ENCODE data around the gene MON2. TPM values are rescaled to one million over a fixed set of nuclear protein-coding genes. Genes with fewer than 3 reads are reported as not detected.

The MON2 gene
- total RNA-seq, 1 donor from 2014 or later: 15.9 TPM

GRCh38 chr12:62520361-62520760 lies 53.7 kb downstream of the MON2 start:
- DNase-seq (ENCODE audit: low read depth): no peak
- TF ChIP-seq, protein P1, sequence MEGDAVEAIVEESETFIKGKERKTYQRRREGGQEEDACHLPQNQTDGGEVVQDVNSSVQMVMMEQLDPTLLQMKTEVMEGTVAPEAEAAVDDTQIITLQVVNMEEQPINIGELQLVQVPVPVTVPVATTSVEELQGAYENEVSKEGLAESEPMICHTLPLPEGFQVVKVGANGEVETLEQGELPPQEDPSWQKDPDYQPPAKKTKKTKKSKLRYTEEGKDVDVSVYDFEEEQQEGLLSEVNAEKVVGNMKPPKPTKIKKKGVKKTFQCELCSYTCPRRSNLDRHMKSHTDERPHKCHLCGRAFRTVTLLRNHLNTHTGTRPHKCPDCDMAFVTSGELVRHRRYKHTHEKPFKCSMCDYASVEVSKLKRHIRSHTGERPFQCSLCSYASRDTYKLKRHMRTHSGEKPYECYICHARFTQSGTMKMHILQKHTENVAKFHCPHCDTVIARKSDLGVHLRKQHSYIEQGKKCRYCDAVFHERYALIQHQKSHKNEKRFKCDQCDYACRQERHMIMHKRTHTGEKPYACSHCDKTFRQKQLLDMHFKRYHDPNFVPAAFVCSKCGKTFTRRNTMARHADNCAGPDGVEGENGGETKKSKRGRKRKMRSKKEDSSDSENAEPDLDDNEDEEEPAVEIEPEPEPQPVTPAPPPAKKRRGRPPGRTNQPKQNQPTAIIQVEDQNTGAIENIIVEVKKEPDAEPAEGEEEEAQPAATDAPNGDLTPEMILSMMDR (conservative IDR thresholded peaks at IDR 0.05; ENCODE audit: low read depth, low read length): no peak

GRCh38 chr12:62522984-62523383 lies 56.4 kb downstream of the MON2 start:
- H3K4me3 ChIP-seq (ENCODE audit: low read depth, low read length): no peak overlapping the region
- TF ChIP-seq, protein P1 (conservative IDR thresholded peaks at IDR 0.05; ENCODE audit: low read depth, low read length): peak; percentile 47
- no peak for DNase-seq (ENCODE audit: low read depth)

More at GRCh38 chr12:62520361-62520760, 53.7 kb downstream of the MON2 start:
- H3K4me3 ChIP-seq (ENCODE audit: low read depth, low read length): no peak overlapping the region

GRCh38 chr12:62523619-62524018 lies 57.0 kb downstream of the MON2 start:
- H3K4me3 ChIP-seq (ENCODE audit: low read depth, low read length): no peak overlapping the region
- TF ChIP-seq, protein P1 (conservative IDR thresholded peaks at IDR 0.05; ENCODE audit: low read depth, low read length): no peak
- DNase-seq (ENCODE audit: low read depth): no peak

- TF ChIP-seq, protein P1 (conservative IDR thresholded peaks at IDR 0.05; ENCODE audit: low read depth, low read length): no peak
- no peak for DNase-seq (ENCODE audit: low read depth)
- no peak overlapping the region for H3K4me3 ChIP-seq (ENCODE audit: low read depth, low read length)
Observed at GRCh38 chr12:62525271-62525670, 58.6 kb downstream of the MON2 start.

- DNase-seq (ENCODE audit: low read depth): no peak
- no peak overlapping the region for H3K4me3 ChIP-seq (ENCODE audit: low read depth, low read length)
Observed at GRCh38 chr12:62530596-62530995, 64.0 kb downstream of the MON2 start.

DNA sequence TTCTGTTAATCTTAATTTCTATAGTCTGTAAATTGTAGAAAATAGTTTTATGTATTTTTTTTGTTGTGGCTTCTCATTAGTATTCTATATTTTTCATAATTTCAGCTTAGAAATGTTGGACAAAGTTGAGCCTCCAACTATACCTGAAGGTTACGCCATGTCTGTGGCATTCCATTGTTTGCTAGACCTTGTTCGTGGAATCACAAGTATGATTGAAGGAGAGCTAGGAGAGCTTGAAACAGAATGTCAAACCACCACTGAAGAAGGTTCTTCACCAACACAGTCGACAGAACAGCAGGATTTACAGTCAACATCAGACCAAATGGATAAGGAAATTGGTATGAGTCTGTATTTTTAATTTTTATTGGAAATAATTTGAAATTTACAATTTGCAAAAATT lies 65.7 kb downstream of the MON2 start:
- H3K4me3 ChIP-seq (ENCODE audit: low read depth, low read length): no peak overlapping the region
- no peak for DNase-seq (ENCODE audit: low read depth)
- TF ChIP-seq, protein P1 (conservative IDR thresholded peaks at IDR 0.05; ENCODE audit: low read depth, low read length): no peak

More at GRCh38 chr12:62530596-62530995, 64.0 kb downstream of the MON2 start:
- TF ChIP-seq, protein P1 (conservative IDR thresholded peaks at IDR 0.05; ENCODE audit: low read depth, low read length): no peak

GRCh38 chr12:62533087-62533754 lies 66.6 kb downstream of the MON2 start:
- H3K4me3 ChIP-seq (ENCODE audit: low read depth, low read length): no peak overlapping the region
- TF ChIP-seq, protein P1 (conservative IDR thresholded peaks at IDR 0.05; ENCODE audit: low read depth, low read length): no peak
- no peak for DNase-seq (ENCODE audit: low read depth)

Measured in epithelial cell of proximal tubule (primary cell).